Activated naive CD8-positive, alpha-beta T cell (primary cell): ENCODE measurements around the gene ETNK1.

Experiments
- H3K27ac Mint-ChIP-seq: one replicate; pipeline ENCODE4 v1.8.0; 2021; ENCODE audit warnings: mixed read lengths
- H3K27me3 Mint-ChIP-seq: one replicate; pipeline ENCODE4 v1.8.0; 2021; ENCODE audit warnings: mixed read lengths
- H3K36me3 Mint-ChIP-seq: one replicate; pipeline ENCODE4 v1.8.0; 2021; ENCODE audit warnings: mixed read lengths
- H3K4me1 Mint-ChIP-seq: one replicate; pipeline ENCODE4 v1.8.0; 2021; ENCODE audit warnings: low read depth, mixed read lengths
- H3K4me3 Mint-ChIP-seq: one replicate; pipeline ENCODE4 v1.8.0; 2021; ENCODE audit warnings: mild to moderate bottlenecking, mixed read lengths
- H3K9me3 Mint-ChIP-seq: one replicate; pipeline ENCODE4 v1.8.0; 2021; ENCODE audit warnings: low read depth, mixed read lengths

ETNK1 gene

DNA sequence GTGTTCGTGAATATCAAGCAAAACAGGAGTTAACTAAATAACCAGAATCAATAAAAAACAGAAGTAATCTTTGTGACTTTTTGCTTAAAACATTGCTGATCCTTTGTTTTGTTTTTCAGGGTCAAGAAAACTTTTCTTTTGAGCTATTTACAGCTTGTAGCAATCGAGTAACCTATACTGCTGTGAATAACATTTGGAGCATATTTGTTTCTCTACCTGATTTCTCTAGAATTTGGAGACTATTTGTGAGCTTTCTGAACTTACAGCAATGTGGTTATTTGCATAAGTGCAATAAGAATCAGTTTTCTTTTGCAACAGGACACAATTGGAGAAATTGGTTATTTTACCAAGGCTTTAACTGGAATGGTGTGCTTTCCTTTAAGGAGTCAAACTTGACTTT lies 7.3 kb upstream of the ETNK1 start:
- H3K9me3 Mint-ChIP-seq: peaks cover 9% of the 10 kb centered on the region
- no peak overlapping the region for H3K4me3 Mint-ChIP-seq
- peaks cover 3% of the 10 kb centered on the region for H3K27me3 Mint-ChIP-seq
- no peaks in the 10 kb centered on the region for H3K4me1 Mint-ChIP-seq
- H3K27ac Mint-ChIP-seq: no peak overlapping the region
- peaks cover 6% of the 10 kb centered on the region for H3K36me3 Mint-ChIP-seq

DNA sequence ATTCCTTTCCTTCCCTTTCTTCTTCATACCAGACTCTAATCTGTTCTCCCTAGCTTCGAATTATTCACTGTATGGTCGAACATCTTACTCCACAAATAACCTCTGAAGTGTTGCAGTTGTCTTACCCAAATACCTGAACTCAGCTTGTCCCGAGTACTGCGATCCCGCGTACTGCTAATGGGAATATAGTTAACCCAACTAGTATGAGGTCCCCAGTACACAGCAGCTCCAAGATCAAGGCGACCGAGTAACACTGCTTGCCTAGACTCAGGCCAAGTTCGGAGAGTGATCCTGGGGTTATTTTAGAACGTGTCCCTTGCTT lies 462 bp upstream of the ETNK1 start:
- no peaks in the 10 kb centered on the region for H3K36me3 Mint-ChIP-seq
- peaks cover 3% of the 10 kb centered on the region for H3K27me3 Mint-ChIP-seq
- H3K9me3 Mint-ChIP-seq: no peaks in the 10 kb centered on the region
- H3K4me1 Mint-ChIP-seq: peaks cover 39% of the 10 kb centered on the region
- H3K27ac Mint-ChIP-seq: peak overlapping the region; percentile 98
- H3K4me3 Mint-ChIP-seq: peak overlapping the region; percentile 96

DNA sequence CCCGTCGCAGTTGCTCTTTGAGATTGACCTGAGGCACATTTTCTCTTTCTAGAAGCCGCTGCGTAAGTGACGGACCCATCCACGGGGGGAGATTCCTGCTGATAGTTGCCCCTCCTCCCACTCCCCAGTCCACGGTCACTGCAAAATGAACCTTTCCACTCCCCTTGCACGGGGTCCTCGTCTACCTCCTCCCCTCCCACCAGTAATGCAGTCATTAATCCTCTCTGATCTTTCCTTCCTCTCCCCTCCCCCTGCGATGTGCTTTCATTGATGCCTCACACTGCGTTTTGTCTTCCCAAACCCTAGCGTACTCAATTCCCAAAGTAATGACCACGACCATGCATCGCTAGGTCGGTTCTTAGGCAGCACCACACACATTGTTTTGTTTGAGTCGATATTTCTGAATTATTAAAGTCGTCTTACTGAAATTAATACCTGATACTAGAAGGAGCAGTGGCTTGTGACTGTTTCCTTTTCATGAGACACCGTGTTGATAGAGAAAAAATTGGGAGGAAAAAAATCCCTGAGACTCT lies 857 bp downstream of the ETNK1 start:
- Mint-ChIP-seq H3K36me3 (no peaks in the 10 kb centered on the region), H3K9me3 (no peaks in the 10 kb centered on the region)

DNA sequence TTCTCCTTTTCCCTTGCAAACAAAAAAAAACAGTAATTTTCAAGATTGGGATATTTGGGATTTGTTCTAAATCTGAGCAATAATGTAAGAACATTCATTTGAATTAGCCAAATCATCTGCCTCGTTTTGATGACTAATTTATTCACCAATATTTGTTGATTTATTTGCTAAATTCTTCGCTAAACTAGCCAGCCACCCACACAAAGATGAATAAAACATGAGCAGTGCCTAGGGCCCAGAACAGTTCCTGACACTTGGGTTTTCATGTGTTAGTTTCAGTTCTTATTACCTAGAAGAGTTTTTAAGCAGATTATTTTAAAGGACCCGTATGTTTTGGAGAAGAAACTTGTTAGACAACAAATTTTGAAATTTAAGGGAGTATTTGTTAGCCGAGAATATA lies 1.4 kb downstream of the ETNK1 start:
- peak overlapping the region; percentile 96 for H3K4me3 Mint-ChIP-seq
- peaks cover 3% of the 10 kb centered on the region for H3K27me3 Mint-ChIP-seq
- H3K9me3 Mint-ChIP-seq: no peaks in the 10 kb centered on the region
- H3K36me3 Mint-ChIP-seq: no peaks in the 10 kb centered on the region
- peak overlapping the region; percentile 98 for H3K27ac Mint-ChIP-seq
- H3K4me1 Mint-ChIP-seq: peaks cover 51% of the 10 kb centered on the region

More for the DNA sequence above, 857 bp downstream of the ETNK1 start:
- H3K27ac Mint-ChIP-seq: peak overlapping the region; percentile 98
- peaks cover 49% of the 10 kb centered on the region for H3K4me1 Mint-ChIP-seq
- peaks cover 3% of the 10 kb centered on the region for H3K27me3 Mint-ChIP-seq
- peak overlapping the region; percentile 96 for H3K4me3 Mint-ChIP-seq

DNA sequence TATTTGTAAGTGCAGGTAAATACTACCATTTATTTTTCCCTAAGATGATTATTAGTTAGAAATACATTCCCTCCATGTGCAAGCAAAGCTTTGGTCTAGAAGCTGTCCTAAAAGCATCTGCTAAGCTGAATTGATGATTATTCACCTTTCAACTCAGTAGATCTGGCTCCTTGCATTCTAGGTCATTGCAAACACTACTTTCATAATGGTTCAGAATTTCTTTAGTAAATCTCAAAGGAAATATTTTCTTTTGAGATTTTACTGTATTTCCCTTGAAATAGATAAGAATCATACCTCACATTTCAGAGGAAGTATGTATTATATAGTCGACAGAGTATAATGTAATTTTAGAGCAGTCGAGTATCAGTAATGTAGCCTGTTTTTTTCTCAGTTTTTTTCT lies 2.4 kb downstream of the ETNK1 start:
- H3K36me3 Mint-ChIP-seq: no peaks in the 10 kb centered on the region
- peaks cover 1% of the 10 kb centered on the region for H3K27me3 Mint-ChIP-seq
- H3K4me3 Mint-ChIP-seq: peak overlapping the region; percentile 96
- H3K9me3 Mint-ChIP-seq: no peaks in the 10 kb centered on the region
- H3K4me1 Mint-ChIP-seq: peaks cover 56% of the 10 kb centered on the region
- peak overlapping the region; percentile 98 for H3K27ac Mint-ChIP-seq

DNA sequence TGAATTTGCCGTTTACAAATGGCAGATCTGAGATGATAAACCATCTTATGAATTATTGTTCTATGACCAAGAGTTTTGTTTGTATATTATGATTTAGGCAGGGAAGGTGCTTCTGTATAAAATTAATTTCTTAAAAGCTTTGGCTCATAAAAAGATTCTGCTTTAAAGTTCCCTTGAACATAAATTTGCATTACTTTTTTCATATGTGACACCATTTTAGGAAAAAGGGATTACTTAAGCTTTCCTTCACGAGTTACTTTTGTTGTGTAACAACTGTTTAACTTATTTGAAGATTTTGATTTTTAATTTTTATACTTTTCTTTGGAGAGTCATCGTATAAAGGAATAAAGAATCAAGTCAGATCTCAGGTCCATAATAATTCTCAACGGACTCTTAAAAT lies 3.3 kb downstream of the ETNK1 start:
- peak overlapping the region; percentile 98 for H3K27ac Mint-ChIP-seq
- peak overlapping the region; percentile 96 for H3K4me3 Mint-ChIP-seq
- H3K4me1 Mint-ChIP-seq: peaks cover 63% of the 10 kb centered on the region
- H3K36me3 Mint-ChIP-seq: no peaks in the 10 kb centered on the region
- no peaks in the 10 kb centered on the region for H3K9me3 Mint-ChIP-seq
- no peaks in the 10 kb centered on the region for H3K27me3 Mint-ChIP-seq

DNA sequence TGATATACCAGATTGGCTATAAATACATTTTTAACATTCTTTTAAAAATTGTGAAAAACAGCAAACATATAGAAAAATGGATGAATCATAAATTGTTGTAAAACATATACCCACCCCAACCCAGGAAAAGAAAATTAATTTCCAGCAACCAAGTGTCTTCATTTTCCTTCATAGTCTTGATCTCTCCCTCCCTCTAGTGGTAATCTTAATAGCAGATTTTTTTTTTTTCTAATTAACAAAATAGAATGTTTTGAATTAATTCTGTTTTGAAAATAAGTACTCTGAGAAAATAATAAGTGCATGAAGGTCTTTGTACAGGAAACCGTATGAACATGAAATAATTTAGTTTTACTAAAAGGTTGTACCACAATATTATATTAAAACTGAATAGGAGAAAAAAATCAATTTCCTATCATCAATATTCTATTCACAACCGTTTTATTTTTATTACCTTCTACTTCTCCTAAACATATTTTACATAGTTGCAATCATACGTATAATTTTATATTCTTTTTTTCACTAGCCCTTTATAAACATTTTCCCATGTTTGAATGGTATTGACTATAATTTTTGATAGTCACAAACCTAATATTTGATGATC lies 7.0 kb downstream of the ETNK1 start:
- no peaks in the 10 kb centered on the region for H3K9me3 Mint-ChIP-seq
- peaks cover 4% of the 10 kb centered on the region for H3K36me3 Mint-ChIP-seq
- peak overlapping the region; percentile 3 for H3K27ac Mint-ChIP-seq
- H3K27me3 Mint-ChIP-seq: no peaks in the 10 kb centered on the region
- peaks cover 81% of the 10 kb centered on the region for H3K4me1 Mint-ChIP-seq
- H3K4me3 Mint-ChIP-seq: no peak overlapping the region

DNA sequence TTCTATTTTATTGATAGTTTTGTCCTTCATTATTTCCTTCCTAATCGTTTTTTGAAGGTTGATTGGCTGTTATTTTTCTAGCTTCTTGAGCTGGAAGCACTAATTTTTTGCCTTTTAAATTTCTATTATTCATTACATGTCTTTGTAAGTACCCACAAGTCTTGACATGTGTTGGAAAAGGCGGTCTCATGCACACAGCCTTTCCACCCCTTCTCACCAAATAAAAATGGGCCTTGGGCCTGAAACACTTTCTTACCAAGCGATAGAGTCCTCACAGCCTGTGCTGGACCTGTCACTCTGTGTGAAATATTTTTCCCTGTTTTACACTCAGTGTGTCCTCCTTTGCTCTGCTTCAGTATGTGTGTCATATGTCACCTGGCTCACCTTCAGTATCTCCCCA lies 9.9 kb downstream of the ETNK1 start:
- no peaks in the 10 kb centered on the region for H3K9me3 Mint-ChIP-seq
- peaks cover 4% of the 10 kb centered on the region for H3K36me3 Mint-ChIP-seq
- H3K4me1 Mint-ChIP-seq: peaks cover 71% of the 10 kb centered on the region
- H3K27me3 Mint-ChIP-seq: no peaks in the 10 kb centered on the region
- H3K27ac Mint-ChIP-seq: no peak overlapping the region
- peak overlapping the region; percentile 6 for H3K4me3 Mint-ChIP-seq

DNA sequence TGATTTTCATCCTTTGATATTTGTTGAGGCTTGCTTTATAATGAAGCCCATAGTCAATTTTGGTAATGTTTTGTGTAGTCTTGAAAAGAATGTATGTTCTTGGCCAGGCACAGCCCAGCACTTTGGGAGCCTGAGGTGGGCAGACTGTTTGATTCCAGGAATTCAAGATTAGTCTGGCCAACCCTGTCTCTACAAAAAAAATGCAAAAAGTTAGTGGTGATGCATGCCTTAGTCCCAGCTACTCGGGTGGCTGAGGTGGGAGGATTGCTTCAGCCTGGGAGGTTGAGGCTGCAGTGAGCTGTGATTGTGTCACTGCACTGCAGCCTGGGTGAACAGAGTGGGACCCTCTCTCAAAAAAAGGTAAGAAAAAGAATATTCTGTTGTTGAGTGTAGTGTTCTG lies 10.8 kb downstream of the ETNK1 start:
- H3K27ac Mint-ChIP-seq: no peak overlapping the region
- no peaks in the 10 kb centered on the region for H3K27me3 Mint-ChIP-seq
- H3K36me3 Mint-ChIP-seq: peaks cover 4% of the 10 kb centered on the region
- no peaks in the 10 kb centered on the region for H3K9me3 Mint-ChIP-seq
- peaks cover 70% of the 10 kb centered on the region for H3K4me1 Mint-ChIP-seq
- H3K4me3 Mint-ChIP-seq: no peak overlapping the region

DNA sequence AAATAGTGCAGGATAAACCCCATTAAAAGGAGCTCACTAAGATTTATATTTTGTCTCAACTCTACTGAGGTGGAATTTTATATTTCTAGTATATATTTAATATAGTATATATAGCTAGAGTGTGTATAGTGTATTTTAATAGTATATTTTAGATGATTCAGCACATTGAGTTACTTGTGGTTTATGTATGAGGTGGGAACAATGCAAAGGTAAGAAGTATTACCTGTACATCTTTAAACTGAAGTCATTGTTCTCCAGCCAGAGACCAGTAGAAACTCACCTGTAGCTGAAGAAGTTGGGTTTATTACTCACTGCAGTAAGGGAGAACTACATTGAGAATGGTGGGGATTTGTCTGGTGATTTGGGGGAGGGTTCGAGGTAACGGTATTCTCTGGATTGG lies 15.9 kb downstream of the ETNK1 start:
- Mint-ChIP-seq H3K36me3 (peaks cover 2% of the 10 kb centered on the region), H3K9me3 (no peaks in the 10 kb centered on the region), H3K4me3 (no peak overlapping the region), H3K27ac (peak overlapping the region; percentile 1), H3K4me1 (peaks cover 57% of the 10 kb centered on the region), H3K27me3 (no peaks in the 10 kb centered on the region)

DNA sequence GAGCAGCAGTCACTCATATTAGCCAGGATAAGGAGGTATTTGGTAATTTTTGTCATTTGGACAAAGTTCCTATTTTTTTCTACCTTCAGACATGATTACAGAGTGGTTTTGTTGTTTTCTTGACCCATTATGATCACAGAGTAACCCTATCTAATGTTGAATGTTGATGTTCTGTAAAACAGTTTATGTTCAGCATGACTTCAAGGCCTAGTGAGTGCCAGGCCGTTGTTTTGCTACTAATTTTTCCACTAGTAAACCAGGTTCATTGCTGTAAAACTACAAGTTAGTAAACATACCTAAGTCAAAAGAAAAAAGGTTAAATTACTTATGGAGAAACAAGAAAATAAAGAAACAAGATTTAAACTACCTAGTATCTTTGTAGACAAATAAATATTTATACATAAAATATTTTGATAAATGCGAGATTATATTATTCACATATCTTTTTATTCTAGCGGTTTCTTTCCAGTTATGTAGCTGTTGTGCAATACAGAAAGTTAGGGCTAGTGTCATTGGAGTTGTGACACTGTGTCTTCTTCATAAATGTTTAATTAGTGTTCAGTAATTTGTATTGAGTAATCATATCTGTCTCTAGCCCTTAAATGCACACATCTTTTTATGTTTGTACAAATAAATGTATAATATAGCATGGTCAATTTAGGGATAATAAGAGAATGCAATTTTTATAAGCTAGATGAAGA lies 16.5 kb downstream of the ETNK1 start:
- H3K36me3 Mint-ChIP-seq: peaks cover 2% of the 10 kb centered on the region
- no peaks in the 10 kb centered on the region for H3K9me3 Mint-ChIP-seq
- H3K4me1 Mint-ChIP-seq: peaks cover 52% of the 10 kb centered on the region
- H3K27ac Mint-ChIP-seq: peak overlapping the region; percentile 1
- H3K4me3 Mint-ChIP-seq: no peak overlapping the region
- H3K27me3 Mint-ChIP-seq: no peaks in the 10 kb centered on the region

DNA sequence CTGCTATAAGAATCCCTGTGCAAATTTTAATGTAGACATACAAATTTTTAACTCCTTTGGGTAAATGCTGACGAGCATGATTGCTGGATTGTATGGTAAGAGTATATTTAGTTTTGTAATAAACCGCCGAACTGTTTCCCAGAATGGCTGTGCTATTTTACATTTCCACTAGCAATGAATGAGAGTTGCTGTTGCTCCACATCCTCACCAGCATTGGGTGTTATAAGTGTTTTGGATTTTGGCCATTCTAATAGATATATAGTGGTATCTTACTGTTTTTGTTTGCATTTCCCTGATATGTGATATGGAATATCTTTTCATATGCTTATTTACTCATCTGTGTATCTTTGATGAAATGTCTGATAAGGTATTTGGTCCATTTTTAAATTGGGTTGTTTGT lies 23.7 kb downstream of the ETNK1 start:
- H3K4me3 Mint-ChIP-seq: no peak overlapping the region
- peaks cover 45% of the 10 kb centered on the region for H3K4me1 Mint-ChIP-seq
- H3K27me3 Mint-ChIP-seq: no peaks in the 10 kb centered on the region
- H3K27ac Mint-ChIP-seq: no peak overlapping the region
- H3K36me3 Mint-ChIP-seq: peaks cover 9% of the 10 kb centered on the region
- H3K9me3 Mint-ChIP-seq: no peaks in the 10 kb centered on the region

DNA sequence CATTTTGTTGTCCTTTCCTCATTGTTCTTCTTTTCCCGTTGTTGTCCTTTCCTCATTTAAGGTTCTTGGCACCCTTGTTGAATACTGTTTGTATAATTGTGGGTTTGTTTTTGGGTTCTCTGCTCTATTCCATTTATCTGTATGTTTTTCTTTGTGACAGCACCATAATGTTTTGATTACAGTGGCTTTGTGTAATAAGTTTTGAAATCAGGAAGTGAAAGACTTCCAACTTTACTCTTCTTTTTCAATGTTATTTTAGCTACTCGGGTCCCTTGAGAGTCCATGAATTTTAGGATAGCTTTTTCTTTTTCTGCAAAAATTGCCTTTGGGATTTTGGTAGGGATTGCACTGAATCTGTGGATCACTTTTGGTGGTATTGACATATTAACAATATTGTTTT lies 28.1 kb downstream of the ETNK1 start:
- Mint-ChIP-seq H3K27ac (no peak overlapping the region), H3K27me3 (no peaks in the 10 kb centered on the region), H3K4me1 (peaks cover 53% of the 10 kb centered on the region), H3K4me3 (no peak overlapping the region), H3K9me3 (no peaks in the 10 kb centered on the region), H3K36me3 (peaks cover 11% of the 10 kb centered on the region)

DNA sequence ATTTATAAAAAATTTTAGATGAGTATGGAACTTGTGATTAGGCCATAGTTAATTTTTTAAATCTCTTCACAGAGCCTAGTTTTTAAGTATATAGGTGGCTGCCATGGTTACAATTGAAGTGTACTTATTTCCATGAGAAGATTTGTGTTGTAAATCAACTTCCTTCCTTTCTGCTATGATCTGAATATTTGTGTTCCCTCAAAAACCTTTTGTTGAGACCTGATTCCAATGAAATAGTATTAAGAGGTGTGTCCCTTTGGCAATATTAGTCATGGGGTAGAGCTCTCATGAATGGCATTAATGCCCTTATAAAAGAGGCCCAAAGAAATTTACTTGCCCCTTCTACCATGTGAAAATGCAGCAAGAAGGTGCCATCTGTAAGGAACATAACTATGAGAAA lies 28.8 kb downstream of the ETNK1 start:
- no peaks in the 10 kb centered on the region for H3K27me3 Mint-ChIP-seq
- peaks cover 57% of the 10 kb centered on the region for H3K4me1 Mint-ChIP-seq
- H3K36me3 Mint-ChIP-seq: peaks cover 11% of the 10 kb centered on the region
- H3K4me3 Mint-ChIP-seq: no peak overlapping the region
- H3K9me3 Mint-ChIP-seq: no peaks in the 10 kb centered on the region
- H3K27ac Mint-ChIP-seq: no peak overlapping the region

DNA sequence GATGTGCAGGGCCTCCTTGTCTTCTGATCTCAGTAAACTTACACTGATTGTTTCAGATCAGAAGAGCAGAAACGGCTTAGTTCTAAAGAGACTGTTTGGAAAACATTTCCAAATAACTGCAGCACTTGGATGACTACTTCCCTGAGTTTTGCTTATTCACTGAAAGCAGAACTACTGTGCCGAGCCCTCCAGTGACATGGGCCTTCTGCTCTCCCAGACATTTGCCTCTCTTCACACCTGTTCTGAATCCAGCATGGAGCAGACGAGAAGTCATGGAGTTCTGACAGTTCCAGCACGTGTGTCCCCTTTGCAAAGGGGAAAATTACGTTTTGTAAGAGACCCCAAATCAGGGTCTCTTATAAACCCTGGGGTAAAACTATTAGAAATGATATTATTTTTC lies 31.4 kb downstream of the ETNK1 start:
- peak overlapping the region; percentile 6 for H3K27ac Mint-ChIP-seq
- peaks cover 10% of the 10 kb centered on the region for H3K36me3 Mint-ChIP-seq
- no peak overlapping the region for H3K4me3 Mint-ChIP-seq
- H3K27me3 Mint-ChIP-seq: no peaks in the 10 kb centered on the region
- no peaks in the 10 kb centered on the region for H3K9me3 Mint-ChIP-seq
- H3K4me1 Mint-ChIP-seq: peaks cover 42% of the 10 kb centered on the region

DNA sequence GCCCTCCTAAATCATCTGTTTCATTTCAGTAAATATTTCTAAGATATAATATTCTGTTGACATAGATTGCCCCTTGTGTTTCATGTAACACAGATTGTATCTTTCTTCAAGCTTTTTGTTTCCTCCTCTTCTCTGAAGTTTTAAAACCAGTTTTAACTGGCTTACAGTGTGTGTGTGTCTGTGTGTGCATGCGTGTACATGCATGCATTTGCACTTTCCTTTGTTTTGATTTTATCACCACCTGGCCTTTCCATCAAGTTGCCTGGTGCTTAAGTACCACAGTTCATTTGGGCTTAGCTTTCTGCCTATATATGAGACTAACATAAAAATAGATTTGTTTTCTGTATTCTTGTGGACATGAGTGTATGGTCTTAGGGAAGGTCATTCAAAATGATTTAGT lies 31.9 kb downstream of the ETNK1 start:
- H3K27ac Mint-ChIP-seq: peak overlapping the region; percentile 16
- no peak overlapping the region for H3K4me3 Mint-ChIP-seq

More for the DNA sequence above, 31.9 kb downstream of the ETNK1 start:
- peaks cover 42% of the 10 kb centered on the region for H3K4me1 Mint-ChIP-seq
- H3K9me3 Mint-ChIP-seq: no peaks in the 10 kb centered on the region
- H3K27me3 Mint-ChIP-seq: no peaks in the 10 kb centered on the region
- H3K36me3 Mint-ChIP-seq: peaks cover 11% of the 10 kb centered on the region
